Measurements from ENCODE around the gene IHH.

Gene IHH

GRCh38 chr2:219078951-219079350, 18.2 kb upstream of the IHH start:
- no peak for DNase-seq (ENCODE audit: low read depth, low spot score)
- in situ Hi-C loops (cut with HindIII; ENCODE audit: low sequenced_read_pairs) = no loop called here
- TF ChIP-seq CTCF (IDR thresholded peaks at IDR 0.05; ENCODE audit: low read depth, low read length) = no peak

GRCh38 chr2:219078126-219078525, 17.4 kb upstream of the IHH start:
- in situ Hi-C loops (cut with HindIII; ENCODE audit: low sequenced_read_pairs) = no loop called here
- no peak for DNase-seq (ENCODE audit: low read depth, low spot score)
- TF ChIP-seq CTCF (IDR thresholded peaks at IDR 0.05; ENCODE audit: low read depth, low read length) = peak; percentile 11
- no peak overlapping the region for H3K4me3 ChIP-seq (ENCODE audit: low read depth, low read length)

More at GRCh38 chr2:219078951-219079350, 18.2 kb upstream of the IHH start:
- no peak overlapping the region for H3K4me3 ChIP-seq (ENCODE audit: low read depth, low read length)

GRCh38 chr2:219076253-219076652, 15.5 kb upstream of the IHH start:
- in situ Hi-C loops (cut with HindIII; ENCODE audit: low sequenced_read_pairs) = no loop called here
- DNase-seq (ENCODE audit: low read depth, low spot score) = no peak
- H3K4me3 ChIP-seq (ENCODE audit: low read depth, low read length) = no peak overlapping the region
- no peak for TF ChIP-seq CTCF (IDR thresholded peaks at IDR 0.05; ENCODE audit: low read depth, low read length)

- no peak overlapping the region for H3K4me3 ChIP-seq (ENCODE audit: low read depth, low read length)
- in situ Hi-C loops (cut with HindIII; ENCODE audit: low sequenced_read_pairs) = no loop called here
- DNase-seq (ENCODE audit: low read depth, low spot score) = peak; percentile 79
- TF ChIP-seq CTCF (IDR thresholded peaks at IDR 0.05; ENCODE audit: low read depth, low read length) = peak; percentile 73
Observed at GRCh38 chr2:219073413-219074129, 12.8 kb upstream of the IHH start.

GRCh38 chr2:219072741-219073250, 12.1 kb upstream of the IHH start:
- no peak for DNase-seq (ENCODE audit: low read depth, low spot score)
- TF ChIP-seq CTCF (IDR thresholded peaks at IDR 0.05; ENCODE audit: low read depth, low read length) = no peak
- in situ Hi-C loops (cut with HindIII; ENCODE audit: low sequenced_read_pairs) = no loop called here
- H3K4me3 ChIP-seq (ENCODE audit: low read depth, low read length) = no peak overlapping the region

- no peak for DNase-seq (ENCODE audit: low read depth, low spot score)
- H3K4me3 ChIP-seq (ENCODE audit: low read depth, low read length) = no peak overlapping the region
- in situ Hi-C loops (cut with HindIII; ENCODE audit: low sequenced_read_pairs) = no loop called here
- TF ChIP-seq CTCF (IDR thresholded peaks at IDR 0.05; ENCODE audit: low read depth, low read length) = no peak
Observed at GRCh38 chr2:219071131-219071816, 10.6 kb upstream of the IHH start.

All from astrocyte of the spinal cord (primary cell).